Liver (tissue), 3 donors: ENCODE measurements around the gene BCAS1.

Experiments
- ATF3 ChIP-seq: IDR thresholded peaks from 2 replicates; pipeline ENCODE4 v1.6.1; 2016; ENCODE audit warnings: antibody characterized with exemption
- EGR1 ChIP-seq, 2 donors: IDR thresholded peaks; 2 replicates each; pipeline ENCODE4 v1.6.1; 2016 to 2018; ENCODE audit warnings: antibody characterized with exemption in 2 of 2, low read depth in 2 of 2
- FOXA1 ChIP-seq: IDR thresholded peaks from 2 replicates; pipeline ENCODE4 v1.6.1; 2016; ENCODE audit warnings: antibody characterized with exemption
- GABPA ChIP-seq, 2 donors: IDR thresholded peaks in 1 of 2; conservative IDR thresholded peaks in 1 of 2; 2 replicates each; pipeline ENCODE4 v1.6.1; 2016; ENCODE audit warnings: antibody characterized with exemption in 2 of 2, mild to moderate bottlenecking in 1 of 2, moderate library complexity in 1 of 2
- HNF4A ChIP-seq, 2 donors: conservative IDR thresholded peaks; 2 replicates each; pipeline ENCODE4 v1.6.1; 2016; ENCODE audit warnings: antibody characterized with exemption in 2 of 2, mild to moderate bottlenecking in 2 of 2
- JUND ChIP-seq, 2 donors: IDR thresholded peaks; 2 replicates each; pipeline ENCODE4 v1.6.1; 2016; ENCODE audit warnings: antibody characterized with exemption in 2 of 2
- RAD21 ChIP-seq, 2 donors: IDR thresholded peaks; 2 replicates each; pipeline ENCODE4 v1.6.1; 2016; ENCODE audit warnings: antibody characterized with exemption in 2 of 2, mild to moderate bottlenecking in 2 of 2
- SP1 ChIP-seq: IDR thresholded peaks from 2 replicates; pipeline ENCODE4 v1.6.1; 2018; ENCODE audit warnings: antibody characterized with exemption, mild to moderate bottlenecking
- TAF1 ChIP-seq: conservative IDR thresholded peaks from 2 replicates; pipeline ENCODE4 v1.6.1; 2016; ENCODE audit warnings: antibody characterized with exemption, mild to moderate bottlenecking
- YY1 ChIP-seq: IDR thresholded peaks from 2 replicates; pipeline ENCODE4 v1.6.1; 2016; ENCODE audit warnings: antibody characterized with exemption, mild to moderate bottlenecking
- ZBTB33 ChIP-seq: IDR thresholded peaks from 2 replicates; pipeline ENCODE4 v1.6.1; 2016; ENCODE audit warnings: antibody characterized with exemption
- TF ChIP-seq, protein P1 (sequence below): fragments of 150-350 bp; IDR thresholded peaks from 2 replicates; pipeline ENCODE4 v1.5.1; 2017; ENCODE audit warnings: improper control_type of control experiment, low read depth, low read length; ENCODE audit not compliant: missing input control
- TF ChIP-seq, protein P2 (sequence below): IDR thresholded peaks from 2 replicates; pipeline ENCODE4 v1.6.1; 2016; ENCODE audit warnings: antibody characterized with exemption
- TF ChIP-seq, protein P3 (sequence below): IDR thresholded peaks from 2 replicates; pipeline ENCODE4 v1.6.1; 2016; ENCODE audit warnings: antibody characterized with exemption, mild to moderate bottlenecking
- donor health status: healthy.
- donor health status: healthy.

DNA sequence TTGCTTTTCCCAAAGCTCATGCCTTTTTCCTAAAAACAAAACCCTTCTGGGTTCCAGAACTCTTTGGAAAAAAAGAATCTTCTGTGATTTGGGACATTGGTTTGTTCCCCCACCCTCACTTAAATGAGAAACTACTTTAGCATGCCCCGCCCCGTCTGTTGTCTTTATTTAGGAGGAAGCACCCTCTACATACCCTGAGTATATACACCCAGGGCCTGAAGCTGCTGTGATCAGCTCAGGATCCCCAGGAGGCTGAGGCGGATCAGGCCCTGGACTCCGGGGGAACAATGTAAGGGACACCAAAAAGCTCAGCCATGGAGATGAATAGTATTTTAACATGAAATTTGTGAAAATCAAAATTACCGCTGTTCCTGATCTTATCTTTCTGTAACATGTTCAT, 1.4 kb downstream of the BCAS1 start:
- TF ChIP-seq, protein P1, sequence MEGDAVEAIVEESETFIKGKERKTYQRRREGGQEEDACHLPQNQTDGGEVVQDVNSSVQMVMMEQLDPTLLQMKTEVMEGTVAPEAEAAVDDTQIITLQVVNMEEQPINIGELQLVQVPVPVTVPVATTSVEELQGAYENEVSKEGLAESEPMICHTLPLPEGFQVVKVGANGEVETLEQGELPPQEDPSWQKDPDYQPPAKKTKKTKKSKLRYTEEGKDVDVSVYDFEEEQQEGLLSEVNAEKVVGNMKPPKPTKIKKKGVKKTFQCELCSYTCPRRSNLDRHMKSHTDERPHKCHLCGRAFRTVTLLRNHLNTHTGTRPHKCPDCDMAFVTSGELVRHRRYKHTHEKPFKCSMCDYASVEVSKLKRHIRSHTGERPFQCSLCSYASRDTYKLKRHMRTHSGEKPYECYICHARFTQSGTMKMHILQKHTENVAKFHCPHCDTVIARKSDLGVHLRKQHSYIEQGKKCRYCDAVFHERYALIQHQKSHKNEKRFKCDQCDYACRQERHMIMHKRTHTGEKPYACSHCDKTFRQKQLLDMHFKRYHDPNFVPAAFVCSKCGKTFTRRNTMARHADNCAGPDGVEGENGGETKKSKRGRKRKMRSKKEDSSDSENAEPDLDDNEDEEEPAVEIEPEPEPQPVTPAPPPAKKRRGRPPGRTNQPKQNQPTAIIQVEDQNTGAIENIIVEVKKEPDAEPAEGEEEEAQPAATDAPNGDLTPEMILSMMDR, result no peak
- TF ChIP-seq TAF1 (no peak), GABPA (IDR thresholded peaks at IDR 0.05 in 1 of 2, conservative IDR thresholded peaks at IDR 0.05 in 1 of 2) (no peak), JUND (IDR thresholded peaks at IDR 0.05) (no peak), SP1 (no peak), EGR1 (IDR thresholded peaks at IDR 0.05; ENCODE audit: low read depth in 2 of 2) (no peak), ZBTB33 (no peak), YY1 (no peak), HNF4A (conservative IDR thresholded peaks at IDR 0.05) (no peak), ATF3 (no peak), FOXA1 (no peak), RAD21 (IDR thresholded peaks at IDR 0.05) (no peak)
- TF ChIP-seq, protein P2, sequence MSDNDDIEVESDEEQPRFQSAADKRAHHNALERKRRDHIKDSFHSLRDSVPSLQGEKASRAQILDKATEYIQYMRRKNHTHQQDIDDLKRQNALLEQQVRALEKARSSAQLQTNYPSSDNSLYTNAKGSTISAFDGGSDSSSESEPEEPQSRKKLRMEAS, result no peak
- TF ChIP-seq, protein P3, sequence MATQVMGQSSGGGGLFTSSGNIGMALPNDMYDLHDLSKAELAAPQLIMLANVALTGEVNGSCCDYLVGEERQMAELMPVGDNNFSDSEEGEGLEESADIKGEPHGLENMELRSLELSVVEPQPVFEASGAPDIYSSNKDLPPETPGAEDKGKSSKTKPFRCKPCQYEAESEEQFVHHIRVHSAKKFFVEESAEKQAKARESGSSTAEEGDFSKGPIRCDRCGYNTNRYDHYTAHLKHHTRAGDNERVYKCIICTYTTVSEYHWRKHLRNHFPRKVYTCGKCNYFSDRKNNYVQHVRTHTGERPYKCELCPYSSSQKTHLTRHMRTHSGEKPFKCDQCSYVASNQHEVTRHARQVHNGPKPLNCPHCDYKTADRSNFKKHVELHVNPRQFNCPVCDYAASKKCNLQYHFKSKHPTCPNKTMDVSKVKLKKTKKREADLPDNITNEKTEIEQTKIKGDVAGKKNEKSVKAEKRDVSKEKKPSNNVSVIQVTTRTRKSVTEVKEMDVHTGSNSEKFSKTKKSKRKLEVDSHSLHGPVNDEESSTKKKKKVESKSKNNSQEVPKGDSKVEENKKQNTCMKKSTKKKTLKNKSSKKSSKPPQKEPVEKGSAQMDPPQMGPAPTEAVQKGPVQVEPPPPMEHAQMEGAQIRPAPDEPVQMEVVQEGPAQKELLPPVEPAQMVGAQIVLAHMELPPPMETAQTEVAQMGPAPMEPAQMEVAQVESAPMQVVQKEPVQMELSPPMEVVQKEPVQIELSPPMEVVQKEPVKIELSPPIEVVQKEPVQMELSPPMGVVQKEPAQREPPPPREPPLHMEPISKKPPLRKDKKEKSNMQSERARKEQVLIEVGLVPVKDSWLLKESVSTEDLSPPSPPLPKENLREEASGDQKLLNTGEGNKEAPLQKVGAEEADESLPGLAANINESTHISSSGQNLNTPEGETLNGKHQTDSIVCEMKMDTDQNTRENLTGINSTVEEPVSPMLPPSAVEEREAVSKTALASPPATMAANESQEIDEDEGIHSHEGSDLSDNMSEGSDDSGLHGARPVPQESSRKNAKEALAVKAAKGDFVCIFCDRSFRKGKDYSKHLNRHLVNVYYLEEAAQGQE, result no peak
